Ishikawa (cell line): ENCODE data around the gene IFNGR1.

ENCODE experiments used
- CEBPB ChIP-seq: IDR thresholded peaks from 2 replicates; pipeline ENCODE4 v1.6.1; 2012
- CREB1 ChIP-seq: IDR thresholded peaks from 2 replicates; pipeline ENCODE4 v1.6.1; 2012; ENCODE audit warnings: low read depth
- EP300 ChIP-seq: IDR thresholded peaks from 2 replicates; pipeline ENCODE4 v1.6.1; 2012; ENCODE audit warnings: borderline replicate concordance
- FOXM1 ChIP-seq: IDR thresholded peaks from 2 replicates; pipeline ENCODE4 v1.6.1; 2012; ENCODE audit warnings: low read depth, borderline replicate concordance
- NFIC ChIP-seq: IDR thresholded peaks from 2 replicates; pipeline ENCODE4 v1.6.1; 2012
- RAD21 ChIP-seq: IDR thresholded peaks from 2 replicates; pipeline ENCODE4 v1.6.1; 2012; ENCODE audit warnings: low read depth
- REST ChIP-seq: IDR thresholded peaks from 2 replicates; pipeline ENCODE4 v1.6.1; 2012; ENCODE audit warnings: low read depth, mild to moderate bottlenecking
- TAF1 ChIP-seq: IDR thresholded peaks from 2 replicates; pipeline ENCODE4 v1.6.1; 2012; ENCODE audit warnings: low read depth, mild to moderate bottlenecking
- TCF12 ChIP-seq: IDR thresholded peaks from 2 replicates; pipeline ENCODE4 v1.6.1; 2012; ENCODE audit warnings: low read depth
- TEAD4 ChIP-seq: IDR thresholded peaks from 2 replicates; pipeline ENCODE4 v1.6.1; 2012
- YY1 ChIP-seq: IDR thresholded peaks from 2 replicates; pipeline ENCODE4 v1.6.1; 2012; ENCODE audit warnings: low read depth
- ZBTB7A ChIP-seq: IDR thresholded peaks from 2 replicates; pipeline ENCODE4 v1.6.1; 2012; ENCODE audit warnings: low read depth
- TF ChIP-seq, protein P1 (sequence below): IDR thresholded peaks from 2 replicates; pipeline ENCODE4 v1.6.1; 2012
- TF ChIP-seq, protein P2 (sequence below): IDR thresholded peaks from 2 replicates; pipeline ENCODE4 v1.6.1; 2012

- TF ChIP-seq TAF1 = no peak
- TF ChIP-seq, protein P1, sequence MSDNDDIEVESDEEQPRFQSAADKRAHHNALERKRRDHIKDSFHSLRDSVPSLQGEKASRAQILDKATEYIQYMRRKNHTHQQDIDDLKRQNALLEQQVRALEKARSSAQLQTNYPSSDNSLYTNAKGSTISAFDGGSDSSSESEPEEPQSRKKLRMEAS = no peak
- no peak for TF ChIP-seq REST
- TF ChIP-seq NFIC = no peak
- TF ChIP-seq CEBPB = no peak
- no peak for TF ChIP-seq CREB1
- TF ChIP-seq YY1 = no peak
- TF ChIP-seq, protein P2, sequence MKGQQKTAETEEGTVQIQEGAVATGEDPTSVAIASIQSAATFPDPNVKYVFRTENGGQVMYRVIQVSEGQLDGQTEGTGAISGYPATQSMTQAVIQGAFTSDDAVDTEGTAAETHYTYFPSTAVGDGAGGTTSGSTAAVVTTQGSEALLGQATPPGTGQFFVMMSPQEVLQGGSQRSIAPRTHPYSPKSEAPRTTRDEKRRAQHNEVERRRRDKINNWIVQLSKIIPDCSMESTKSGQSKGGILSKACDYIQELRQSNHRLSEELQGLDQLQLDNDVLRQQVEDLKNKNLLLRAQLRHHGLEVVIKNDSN = no peak
- TF ChIP-seq EP300 = no peak
- TF ChIP-seq RAD21 = no peak
- TF ChIP-seq FOXM1 = no peak
- no peak for TF ChIP-seq ZBTB7A
- no peak for TF ChIP-seq TEAD4
- TF ChIP-seq TCF12 = no peak
These were observed 42.5 kb downstream of the IFNGR1 start for GRCh38 chr6:137176729-137177128.
